Kidney glomerular epithelial cell (primary cell): ENCODE results near the gene MYO1H.
A peak's percentile ranks its signal among the peaks of the same experiment; 100 is the strongest.

Experiments
- DNase-seq: peaks from one replicate; lab custom pipeline; 2025; lab: John Stamatoyannopoulos, UW

MYO1H gene

DNA sequence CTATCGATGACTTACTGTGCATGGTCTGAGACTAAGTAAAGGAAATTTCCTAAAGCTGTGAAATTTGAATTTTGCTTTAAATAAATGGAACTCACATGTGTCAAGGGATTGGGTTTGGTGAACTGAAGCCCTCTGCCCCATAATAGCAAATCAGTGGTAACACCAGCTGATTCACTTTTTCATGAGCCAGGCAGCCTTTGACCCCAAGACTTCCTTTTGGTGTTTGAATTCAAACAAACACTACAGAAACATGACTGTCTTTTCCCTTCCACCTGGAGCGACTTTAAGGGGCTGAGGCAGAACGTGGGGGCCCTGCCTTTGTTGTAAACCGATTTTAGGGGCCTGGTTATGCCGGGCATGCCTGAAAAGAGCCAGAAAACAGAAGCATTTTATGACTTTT, 100.6 kb downstream of the MYO1H start:
- DNase-seq, result no peak

DNA sequence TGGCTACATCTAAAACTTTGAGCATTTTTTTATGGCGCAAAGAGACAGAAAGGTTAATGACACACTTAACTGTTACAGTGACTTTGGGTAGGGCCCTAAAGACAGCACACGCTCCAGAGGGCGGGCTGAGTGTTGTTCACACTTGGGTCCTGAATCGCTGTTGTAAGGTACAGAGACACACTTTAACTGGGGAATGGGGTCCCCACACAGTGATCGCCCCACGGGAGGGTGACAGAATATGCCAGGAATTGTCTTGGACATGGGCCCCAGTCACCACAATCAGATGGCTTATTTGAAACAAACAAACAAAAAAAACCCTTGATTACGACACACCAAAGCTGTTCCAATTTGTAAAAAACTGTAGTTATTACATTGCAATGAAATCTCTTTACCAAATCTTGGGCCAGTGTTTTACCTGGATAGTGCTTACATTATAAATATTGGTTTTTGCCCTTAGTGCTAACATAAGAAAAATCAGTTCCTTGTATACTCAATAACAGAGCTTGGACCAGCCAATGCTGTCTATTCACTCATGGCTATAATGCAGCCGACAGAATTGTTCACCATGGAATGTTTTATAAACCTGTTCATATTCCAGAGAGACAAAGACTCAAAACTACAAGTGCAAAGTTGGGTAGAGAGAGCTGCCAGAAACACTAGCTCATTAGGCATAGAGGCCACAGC, 101.1 kb downstream of the MYO1H start:
- no peak for DNase-seq

DNA sequence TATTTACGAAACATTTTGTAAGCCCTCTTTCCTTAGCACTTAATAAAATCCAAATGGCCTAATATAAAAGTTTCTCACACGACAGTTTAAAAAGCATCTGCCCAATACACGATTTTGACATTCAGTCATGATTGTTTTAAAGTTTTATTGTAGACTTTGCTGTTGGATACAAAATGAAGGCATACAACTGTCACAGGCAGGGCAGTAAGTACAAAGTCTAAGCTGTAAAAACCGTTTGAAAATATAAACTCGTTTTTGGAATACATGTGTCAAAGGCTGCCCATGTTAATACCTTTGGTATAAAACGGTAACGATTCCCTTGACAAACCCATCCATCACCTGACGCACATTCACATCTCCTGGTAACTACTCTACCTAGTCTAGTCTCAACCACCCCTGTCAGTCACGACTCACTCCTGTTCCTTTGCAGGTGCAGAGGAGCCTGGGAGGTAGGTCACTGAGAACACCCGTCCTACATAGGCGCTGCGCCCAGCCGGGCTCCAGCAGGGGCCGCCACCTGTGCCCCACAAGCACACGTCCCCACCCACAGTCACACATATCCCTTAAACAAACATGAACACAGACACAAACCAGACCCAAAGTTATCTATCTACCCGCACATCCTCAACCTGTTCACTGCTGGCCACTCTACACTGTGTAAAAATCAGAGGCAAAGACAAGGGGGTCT, 102.3 kb downstream of the MYO1H start:
- DNase-seq, result no peak

DNA sequence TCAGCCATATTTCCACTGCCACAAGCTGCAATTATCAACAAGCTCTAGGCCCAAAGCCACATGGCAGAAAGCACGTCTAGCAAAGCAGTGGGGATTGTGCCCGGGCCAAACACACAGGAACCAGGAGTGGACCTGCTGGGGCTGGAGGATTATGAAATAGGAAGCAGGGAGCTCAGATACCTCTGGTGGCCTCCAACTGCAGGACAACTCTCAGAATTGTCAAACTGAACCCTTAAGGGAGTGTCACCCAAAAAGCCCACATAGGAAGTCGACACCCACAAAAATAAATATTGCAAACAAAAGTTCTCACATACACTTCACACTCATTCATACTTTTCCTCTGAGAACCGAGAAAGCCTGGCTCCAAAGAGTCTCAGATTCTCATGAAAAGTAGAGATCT, 103.3 kb downstream of the MYO1H start:
- DNase-seq, result no peak

DNA sequence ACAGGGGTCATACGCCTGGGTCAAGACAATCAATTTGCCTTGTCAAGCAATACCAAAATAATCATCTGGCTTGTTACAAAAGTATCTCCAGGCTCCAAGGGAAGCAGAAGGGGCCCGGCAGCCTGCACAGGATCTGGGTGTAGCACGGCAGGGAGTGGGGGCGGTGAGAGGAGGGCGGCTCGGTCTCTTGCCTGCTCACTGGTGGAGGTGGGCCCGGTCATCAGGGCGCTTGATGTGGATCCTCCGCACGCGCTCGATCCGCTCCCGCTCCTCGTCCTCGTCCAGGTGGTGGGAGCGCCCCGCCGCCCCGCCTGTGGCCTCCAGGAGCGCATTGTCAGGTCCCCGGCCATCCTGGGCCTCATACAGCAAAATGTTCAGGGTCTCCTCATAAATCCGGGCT, 103.7 kb downstream of the MYO1H start:
- DNase-seq, result no peak

DNA sequence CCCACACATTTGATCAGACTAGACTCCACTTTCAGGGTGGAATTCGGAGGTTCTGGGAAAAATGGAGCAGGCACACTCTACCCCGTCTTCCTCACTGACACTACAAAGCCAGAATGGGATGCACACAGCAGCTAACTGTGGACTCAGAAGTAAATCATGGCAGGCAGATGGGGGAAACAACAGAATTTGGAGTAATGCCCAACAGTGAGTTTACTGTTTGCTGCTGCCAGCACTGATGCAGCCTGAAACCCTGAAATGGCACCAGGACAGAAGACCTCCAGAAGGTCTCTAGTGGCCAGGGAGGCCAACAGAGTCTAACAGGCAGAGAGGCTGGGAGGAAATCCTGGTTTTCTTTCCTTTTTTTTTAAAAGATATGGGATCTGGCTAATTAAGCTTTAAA, 104.8 kb downstream of the MYO1H start:
- DNase-seq, result no peak

DNA sequence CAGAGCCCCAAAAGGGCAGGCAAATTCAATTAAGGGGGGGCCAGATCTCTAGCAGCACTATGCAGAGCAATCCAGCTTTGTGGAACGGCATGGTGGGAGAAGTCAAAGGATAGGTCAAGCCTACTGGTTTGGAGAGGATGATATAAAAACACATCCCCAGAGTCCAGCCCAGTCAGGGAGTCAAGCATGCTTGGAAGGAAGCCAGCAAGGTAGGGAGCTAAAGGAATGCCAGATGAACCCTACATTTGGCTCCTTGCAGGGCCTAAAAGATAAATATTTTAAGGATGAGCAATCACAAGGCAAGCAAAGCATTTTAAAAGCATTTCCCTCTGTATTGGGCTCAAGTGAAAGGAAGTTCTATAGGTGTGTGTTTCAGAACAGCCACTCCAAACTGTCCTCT, 108.0 kb downstream of the MYO1H start:
- peak; percentile 79 for DNase-seq

DNA sequence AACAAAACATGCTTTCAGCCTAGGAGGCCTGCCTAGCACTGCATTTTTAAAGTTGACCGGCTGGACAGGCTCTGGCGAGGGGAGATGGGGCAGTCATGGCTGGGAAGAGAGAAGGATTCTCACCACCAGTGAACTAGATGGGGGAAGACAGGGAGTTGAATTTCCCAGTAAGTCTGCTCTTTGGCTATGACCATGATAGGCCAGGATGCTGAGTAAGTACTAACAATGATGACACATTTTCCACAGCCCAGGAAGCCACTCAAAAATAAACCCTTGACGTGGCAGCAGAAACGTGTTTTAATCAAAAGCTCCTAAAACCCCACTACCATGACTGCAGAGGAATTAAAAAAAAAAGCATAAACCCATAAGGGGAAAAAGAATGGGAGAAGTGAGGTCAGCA, 110.4 kb downstream of the MYO1H start:
- no peak for DNase-seq

DNA sequence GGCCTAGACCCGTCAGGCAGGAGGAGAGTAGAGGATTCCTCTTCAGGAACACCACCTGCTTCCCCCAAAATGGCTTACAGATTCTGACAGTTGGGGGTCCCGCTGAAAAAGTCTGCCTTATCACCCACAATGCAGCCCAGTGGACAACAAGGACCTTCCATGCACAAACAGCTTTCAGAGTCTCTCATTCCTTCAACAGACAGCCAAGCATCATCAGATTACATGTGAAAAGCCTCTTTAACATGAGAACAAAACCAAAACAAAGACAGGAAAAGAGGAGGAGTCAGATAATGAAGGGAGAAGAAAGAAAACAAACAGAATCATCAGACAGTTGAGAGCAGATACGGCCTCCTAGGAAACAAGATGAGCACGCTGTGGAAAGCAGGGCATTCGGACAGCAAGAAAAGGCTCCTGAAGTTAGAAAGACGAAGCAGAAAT, 111.1 kb downstream of the MYO1H start:
- peak; percentile 56 for DNase-seq

DNA sequence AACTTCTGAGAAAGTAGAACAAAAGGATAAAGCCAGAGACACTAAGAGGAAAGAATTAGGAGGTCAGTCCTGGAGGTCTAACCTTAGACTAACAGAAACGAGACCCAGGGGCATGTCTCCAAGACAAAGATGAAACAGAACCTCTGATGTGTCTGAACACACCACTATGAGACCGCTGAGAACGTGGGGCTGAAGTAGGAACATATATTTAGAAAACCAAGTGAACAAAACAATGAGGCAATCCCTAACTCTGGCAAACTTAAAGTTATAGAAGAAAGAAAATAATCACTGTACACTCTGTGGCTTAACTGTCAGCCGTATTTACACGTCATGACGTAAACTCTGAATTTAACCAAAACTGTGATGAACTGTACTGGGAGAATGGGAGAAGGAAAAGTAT, 111.5 kb downstream of the MYO1H start:
- DNase-seq, result no peak

DNA sequence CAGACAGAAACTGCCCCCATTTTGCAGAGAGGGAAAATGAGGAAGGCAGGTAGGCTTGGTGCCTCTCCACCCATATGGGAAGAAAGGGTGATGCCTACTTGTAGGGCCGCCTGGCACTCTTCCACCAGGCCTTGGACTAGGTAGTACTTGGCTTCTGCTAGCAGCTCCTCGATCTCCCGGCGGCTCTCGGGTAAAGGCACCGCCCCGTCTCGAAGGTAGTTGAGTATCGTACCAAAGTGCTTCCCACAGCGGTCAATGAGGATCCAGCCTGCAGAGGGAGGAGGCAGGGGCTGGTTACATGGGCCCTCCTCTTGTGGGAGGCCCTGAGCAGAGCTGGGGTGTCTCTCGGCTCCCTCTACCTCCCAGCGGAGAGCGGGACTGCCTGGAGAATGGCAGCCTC, 112.8 kb downstream of the MYO1H start:
- DNase-seq, result no peak

DNA sequence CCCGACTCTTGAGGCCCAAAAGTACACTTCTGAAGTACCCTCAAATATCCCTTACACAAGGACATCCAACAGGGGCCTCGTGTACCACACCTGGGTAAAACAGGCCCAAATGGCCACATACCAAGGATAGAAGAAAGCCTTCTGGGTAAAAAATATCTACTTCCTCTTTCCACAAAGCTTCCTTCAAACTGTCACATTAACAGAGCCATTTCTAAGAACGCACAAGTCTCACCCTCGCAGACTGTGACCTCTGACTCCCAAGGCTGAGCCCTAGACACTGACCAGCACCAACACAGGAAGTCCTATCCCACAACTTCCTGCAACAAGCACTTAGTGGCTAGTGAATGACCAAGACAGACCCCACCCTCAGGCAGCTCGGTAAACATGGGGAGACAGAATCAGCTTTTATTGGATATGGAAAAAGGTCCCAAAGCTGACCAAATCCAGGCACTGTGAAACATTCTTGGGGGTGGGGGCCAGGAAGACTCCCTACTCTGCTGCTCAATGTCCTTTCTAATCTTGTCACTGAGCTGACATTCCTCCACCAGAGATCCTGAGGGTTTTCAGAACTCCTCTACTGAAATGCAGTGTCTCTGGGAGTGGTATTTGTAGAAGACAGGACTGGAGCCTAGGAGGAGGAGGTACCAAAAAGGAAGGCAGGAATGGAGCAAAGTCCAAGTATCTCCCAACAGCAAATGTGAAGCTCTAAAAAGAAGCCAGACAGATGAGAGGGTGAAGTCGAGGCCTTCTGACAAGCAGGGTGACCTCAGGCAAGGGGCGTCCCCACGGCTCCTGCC, 113.5 kb downstream of the MYO1H start:
- no peak for DNase-seq

DNA sequence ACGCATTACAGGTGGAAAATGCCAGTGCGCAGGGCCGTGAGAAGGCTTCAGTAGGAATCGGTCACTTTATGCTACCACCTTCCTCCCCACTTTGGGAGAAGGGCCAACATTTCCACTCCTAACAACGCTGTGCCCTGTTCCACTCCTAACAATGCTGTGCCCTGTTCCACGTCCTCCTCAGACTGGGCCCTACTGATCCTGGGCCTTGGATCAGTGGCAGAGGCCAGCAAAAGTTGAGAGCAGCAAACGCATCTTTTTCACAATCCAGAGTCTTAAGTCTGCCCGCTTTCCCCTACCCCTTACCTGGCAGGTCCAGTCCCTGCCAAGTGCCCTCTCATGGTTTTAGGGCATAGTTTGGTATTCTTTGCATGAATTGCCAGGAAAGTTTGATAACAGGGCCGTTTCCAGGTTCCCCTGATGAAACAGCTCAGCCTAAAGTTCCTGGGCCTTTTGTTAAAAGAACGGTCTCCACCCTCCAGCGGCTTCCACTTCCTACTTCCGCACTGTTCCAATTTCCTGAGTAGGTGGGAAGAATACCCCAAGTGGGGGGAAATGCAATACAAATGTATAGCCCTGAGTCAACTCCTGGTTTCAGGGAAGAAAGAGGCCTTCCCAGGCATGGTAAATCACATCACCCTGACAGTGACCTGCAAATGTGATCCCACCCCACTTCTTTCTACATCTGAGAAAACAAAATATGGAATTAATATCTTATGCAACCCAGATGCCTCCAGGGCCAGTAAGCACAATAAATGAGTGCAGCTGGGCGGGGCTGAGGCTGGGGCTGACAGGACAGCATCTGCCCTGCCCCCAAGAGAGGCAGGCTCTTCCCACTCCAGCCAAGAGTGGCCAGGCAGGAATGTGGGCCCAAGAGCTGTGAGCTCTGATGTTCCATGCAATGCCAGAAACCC, 114.4 kb downstream of the MYO1H start:
- peak; percentile 74 for DNase-seq

DNA sequence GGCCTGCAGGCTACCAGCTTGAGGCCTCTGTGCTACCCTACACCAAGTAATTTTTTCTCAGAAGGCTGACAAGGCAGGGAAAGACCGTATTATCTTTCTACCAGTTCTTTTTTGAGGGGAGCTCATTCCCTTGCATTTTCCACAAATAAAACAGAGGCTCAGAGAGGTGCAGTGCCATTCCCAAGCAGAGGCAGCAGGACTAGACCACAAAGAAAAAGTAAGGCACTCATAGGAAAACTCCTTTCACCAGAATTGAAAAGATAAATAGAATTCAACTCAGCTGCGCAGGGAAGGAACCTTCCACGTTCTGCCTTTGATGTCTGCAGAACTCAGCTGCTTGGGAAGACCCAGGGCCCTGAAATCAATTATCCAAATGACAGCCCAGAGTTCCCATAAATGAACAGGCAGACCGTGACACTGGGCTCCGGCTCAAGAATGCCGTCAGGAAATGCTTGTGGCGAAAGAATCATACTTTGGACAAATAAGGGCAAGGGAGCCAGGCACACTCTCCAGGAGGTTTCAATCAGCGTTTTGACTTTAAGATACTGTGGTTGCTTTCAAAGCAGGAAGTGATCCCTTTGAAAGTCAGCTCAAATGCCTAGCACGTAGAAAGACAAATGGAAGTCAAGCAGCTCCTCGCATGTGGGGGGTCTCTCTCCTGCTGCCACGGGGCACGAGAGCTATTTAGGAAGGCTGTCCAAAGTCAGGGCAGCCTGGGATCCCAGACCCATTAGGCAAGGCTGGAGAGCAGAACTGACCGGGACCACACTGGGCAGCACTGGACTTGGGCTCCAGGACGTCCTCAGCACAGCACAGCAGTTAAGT, 115.4 kb downstream of the MYO1H start:
- DNase-seq, result peak; percentile 95

DNA sequence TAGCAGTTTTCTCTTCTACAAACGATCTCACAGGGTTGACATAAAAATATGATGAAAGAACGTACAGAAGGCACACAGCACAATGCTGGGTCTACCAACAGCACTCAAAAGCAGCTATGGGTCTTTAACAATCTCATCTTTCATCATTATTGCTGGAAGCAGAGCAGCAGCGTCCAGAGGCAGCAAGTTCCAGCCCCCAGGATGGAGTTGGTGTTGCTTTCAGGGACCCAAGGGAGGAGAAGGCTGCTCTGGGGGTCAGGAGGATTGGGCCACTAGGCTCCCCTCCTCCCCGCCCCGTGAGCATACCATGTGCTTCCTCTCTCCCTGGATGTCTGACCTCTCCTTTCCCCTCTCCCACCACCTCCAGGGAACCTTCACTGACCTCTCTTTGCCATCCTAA, 116.1 kb downstream of the MYO1H start:
- no peak for DNase-seq

DNA sequence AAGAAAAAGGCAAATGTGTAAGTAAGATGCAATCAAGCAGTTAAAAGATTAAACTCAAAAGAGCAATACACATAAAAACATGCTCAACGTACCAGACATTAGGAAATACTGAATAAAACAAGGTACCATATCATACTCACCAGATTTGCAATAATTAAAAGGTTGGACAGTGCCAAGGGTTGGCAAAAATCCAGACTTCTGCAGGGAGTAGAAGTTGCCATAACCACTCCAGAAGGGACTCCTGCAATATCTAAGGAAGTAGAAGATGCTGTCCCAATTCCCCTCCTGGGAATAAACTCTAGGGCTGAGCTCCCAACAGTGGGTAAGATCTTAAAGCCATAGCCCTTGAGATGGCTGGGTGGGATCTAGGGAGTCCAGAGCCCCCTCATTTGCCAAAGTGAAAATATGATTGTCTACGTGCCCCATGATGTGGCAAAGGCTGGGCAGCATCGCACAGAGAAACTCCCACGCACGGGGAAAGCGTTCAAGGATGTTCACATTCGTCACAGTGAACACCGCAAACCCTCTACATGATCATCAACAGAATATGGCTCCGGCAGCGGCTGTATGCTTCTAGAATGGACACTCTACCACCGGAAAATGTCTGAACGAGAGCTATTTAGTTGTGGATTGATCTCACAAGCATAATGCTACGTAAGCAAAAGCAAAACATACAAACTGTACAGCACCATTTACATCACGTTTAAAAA, 117.1 kb downstream of the MYO1H start:
- no peak for DNase-seq

DNA sequence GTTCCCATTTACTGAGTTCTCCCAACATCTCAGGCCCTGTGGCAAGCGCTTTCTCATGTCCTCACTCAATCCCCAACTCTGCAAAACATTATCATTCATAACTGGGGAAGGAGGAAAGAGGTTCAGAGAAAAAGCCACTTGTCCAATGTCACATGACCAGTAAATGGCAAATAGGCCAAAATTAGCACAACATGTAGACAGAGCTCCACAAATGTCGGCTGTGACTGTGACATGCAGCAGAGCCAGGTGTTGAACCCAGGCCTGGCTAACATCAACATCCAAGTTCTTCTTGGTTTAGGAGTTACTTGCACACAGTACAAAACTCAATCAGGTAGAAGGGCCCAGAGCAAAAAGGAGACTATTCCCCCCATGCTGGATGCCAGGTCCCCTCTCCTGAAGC, 118.6 kb downstream of the MYO1H start:
- no peak for DNase-seq

DNA sequence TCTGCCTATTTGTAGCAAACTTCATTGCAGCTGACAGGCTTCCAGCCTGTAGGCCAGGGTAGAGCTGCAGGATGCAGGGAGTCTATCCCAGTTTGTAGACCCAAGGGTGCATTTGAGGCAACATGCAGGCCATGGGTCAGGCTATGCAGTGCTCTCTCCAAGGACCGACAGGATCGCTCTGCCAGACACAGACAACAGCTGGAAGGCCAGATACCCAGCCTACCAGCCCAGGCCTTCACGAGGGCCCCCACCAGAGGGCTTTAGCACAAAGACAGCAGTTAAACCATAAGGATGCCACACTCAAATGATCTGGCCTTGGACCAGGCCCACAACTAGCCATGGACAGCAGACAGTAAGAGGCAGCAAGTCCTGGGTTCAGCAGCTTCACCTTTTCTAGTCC, 119.1 kb downstream of the MYO1H start:
- no peak for DNase-seq

DNA sequence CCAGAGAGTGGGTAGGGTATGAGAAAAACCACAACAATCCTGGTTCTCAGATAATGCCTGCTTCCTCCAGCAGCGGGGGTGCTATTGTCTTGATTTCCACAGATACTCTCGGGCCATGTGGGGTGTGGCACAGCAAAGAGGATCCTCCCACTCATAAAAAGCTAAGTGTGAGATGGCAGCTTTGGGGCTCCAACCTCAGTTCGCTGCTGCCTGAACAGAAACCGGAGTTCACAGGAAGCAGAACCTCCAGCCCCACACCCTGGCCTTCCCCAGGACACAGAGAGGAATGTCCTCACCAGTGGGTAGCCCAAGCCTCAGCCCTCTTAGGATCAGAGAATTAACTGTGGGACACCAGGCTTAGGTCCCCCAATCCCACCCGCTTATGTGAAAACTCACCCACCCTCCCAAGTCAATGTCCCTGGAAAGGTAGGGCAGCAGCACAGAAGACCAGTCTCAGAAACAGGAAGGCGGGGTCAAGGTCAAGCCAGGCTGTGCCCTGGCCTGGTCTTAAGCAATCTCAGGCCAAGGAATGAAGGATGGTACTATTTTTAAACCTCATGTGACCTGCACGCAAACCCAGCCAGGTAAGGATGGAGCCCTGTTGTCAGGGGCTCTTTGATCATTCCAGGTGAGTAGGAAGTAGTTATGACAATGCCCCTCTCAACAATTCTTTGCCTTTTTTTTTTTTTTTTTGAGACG, 120.4 kb downstream of the MYO1H start:
- DNase-seq, result no peak

DNA sequence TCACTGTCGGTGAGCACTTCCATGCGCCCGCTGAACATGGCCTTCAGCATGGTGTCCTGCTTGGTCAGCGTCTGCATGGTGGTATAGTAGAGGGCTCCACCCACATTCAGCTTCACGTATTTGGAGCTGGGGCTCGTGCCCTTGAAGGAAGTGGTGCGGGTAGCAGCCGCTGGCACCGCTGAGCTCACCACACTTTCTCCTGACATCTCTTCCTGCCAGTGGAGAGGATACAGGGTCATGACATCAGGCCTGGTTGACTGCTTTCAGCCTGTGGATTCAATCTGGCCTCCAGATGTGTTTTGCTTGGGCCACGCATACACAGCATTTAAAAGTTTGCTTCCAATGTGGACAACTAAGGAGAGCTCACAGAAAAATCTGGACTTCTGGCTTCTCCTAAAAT, 121.8 kb downstream of the MYO1H start:
- DNase-seq, result no peak
